H1 (cell line): Measurements from ENCODE around the gene TMEM236. TPM values are rescaled to one million over a fixed set of nuclear protein-coding genes. Genes with fewer than 3 reads are reported as not detected.

ENCODE experiments used
- CTCF ChIA-PET: fragments of 300-600 bp; sonication (Branson Sonifier 250); formaldehyde crosslinking; loops from one replicate; lab custom pipeline; 2021; ENCODE audit not compliant: partially characterized antibody; lab: Charles Lee
- POLR2A ChIA-PET: fragments of 300-600 bp; sonication (Branson Sonifier 250); formaldehyde crosslinking; loops from one replicate; lab custom pipeline; 2021; ENCODE audit warnings: inconsistent platforms; ENCODE audit not compliant: partially characterized antibody; lab: Charles Lee
- DNase-seq, 2 experiments: peaks; one replicate each; pipeline versions ENCODE4 v3.0.0 to v3.0.0-alpha.2; 2010 to 2022; ENCODE audit warnings: low spot score in 2 of 2, low read depth in 1 of 2, mixed read lengths in 1 of 2
- FAIRE-seq: peaks from 2 replicates; lab custom pipeline; 2011; peaks lifted over from hg19 to GRCh38; lab: Jason Lieb, UNC
- H2AFZ ChIP-seq: 2 replicates; pipeline ENCODE4 v1.8.1; 2012; ENCODE audit warnings: low read length, inconsistent platforms
- H2AK5ac ChIP-seq: 2 replicates; pipeline ENCODE4 v1.6.1; 2013; ENCODE audit warnings: low read depth, low read length
- H2BK120ac ChIP-seq: replicated peaks from 2 replicates; pipeline ENCODE3; 2013; ENCODE audit warnings: low read depth, low read length, inconsistent platforms
- H2BK12ac ChIP-seq: 2 replicates; pipeline ENCODE4 v1.6.1; 2013; ENCODE audit warnings: low read depth, low read length
- H2BK15ac ChIP-seq: 2 replicates; pipeline ENCODE4 v1.6.1; 2013; ENCODE audit warnings: low read length
- H2BK20ac ChIP-seq: 2 replicates; pipeline ENCODE4 v1.6.1; 2013; ENCODE audit warnings: low read length
- H2BK5ac ChIP-seq: 2 replicates; pipeline ENCODE4 v1.6.1; 2013; ENCODE audit warnings: low read depth, low read length
- H3K14ac ChIP-seq: 2 replicates; pipeline ENCODE4 v1.6.1; 2013; ENCODE audit warnings: inconsistent platforms; ENCODE audit not compliant: insufficient read length
- H3K18ac ChIP-seq: 2 replicates; pipeline ENCODE4 v1.6.1; 2013; ENCODE audit warnings: low read length; ENCODE audit errors: extremely low read depth
- H3K23ac ChIP-seq: 2 replicates; pipeline ENCODE4 v1.6.1; 2013; ENCODE audit warnings: inconsistent platforms; ENCODE audit not compliant: insufficient read length
- H3K23me2 ChIP-seq: 2 replicates; pipeline ENCODE4 v1.6.1; 2013; ENCODE audit warnings: low read depth, low read length
- H3K27ac ChIP-seq: 2 replicates; pipeline ENCODE4 v1.6.1; 2011; ENCODE audit warnings: low read depth, low read length, inconsistent platforms
- H3K27me3 ChIP-seq, 4 experiments: replicated peaks in 1 of 4; 1 replicate in 1 of 4; 2 replicates in 3 of 4; pipeline versions ENCODE4 v1.6.1 to v1.8.1; 2011 to 2013; ENCODE audit warnings: low read length in 3 of 4, mild to moderate bottlenecking in 3 of 4, inconsistent platforms in 2 of 4, mixed read lengths in 2 of 4, moderate library complexity in 1 of 4; ENCODE audit not compliant: control insufficient read depth in 3 of 4, insufficient read depth in 3 of 4; ENCODE audit errors: extremely low read depth in 1 of 4
- H3K36me3 ChIP-seq, 4 experiments: 2 replicates each; pipeline versions ENCODE4 v1.6.1 to v1.8.1; 2011 to 2013; ENCODE audit warnings: mild to moderate bottlenecking in 4 of 4, low read length in 3 of 4, moderate library complexity in 2 of 4, control low read depth in 1 of 4, inconsistent platforms in 1 of 4; ENCODE audit not compliant: insufficient read depth in 4 of 4, control insufficient read depth in 2 of 4
- H3K4ac ChIP-seq: replicated peaks from 2 replicates; pipeline ENCODE3; 2013; ENCODE audit warnings: low read length, low read depth, mixed read lengths, inconsistent platforms; ENCODE audit not compliant: insufficient read length
- H3K4me1 ChIP-seq, 4 experiments: replicated peaks in 1 of 4; 1 replicate in 1 of 4; 2 replicates in 3 of 4; pipeline versions ENCODE4 v1.6.1 to v1.8.1; 2011 to 2013; ENCODE audit warnings: low read length in 3 of 4, inconsistent platforms in 2 of 4, mixed read lengths in 1 of 4; ENCODE audit not compliant: insufficient read depth in 4 of 4, control insufficient read depth in 3 of 4
- H3K4me2 ChIP-seq, 2 experiments: 2 replicates each; pipeline versions ENCODE4 v1.6.1 to v1.8.1; 2011 to 2013; ENCODE audit warnings: low read depth in 2 of 2, low read length in 2 of 2, control low read depth in 1 of 2, inconsistent platforms in 1 of 2, mild to moderate bottlenecking in 1 of 2; ENCODE audit not compliant: insufficient read depth in 1 of 2
- H3K4me3 ChIP-seq, 4 experiments: fragments of 200-600, 300-600 bp in 1 of 4; sonication (generic), shearing (Covaris generic), sonication (Bioruptor Twin) in 1 of 4; 2 replicates each; pipeline versions ENCODE4 v1.5.1 to v1.8.1; 2011 to 2016; ENCODE audit warnings: low read length in 4 of 4, low read depth in 3 of 4, control low read depth in 2 of 4, inconsistent platforms in 2 of 4, mild to moderate bottlenecking in 2 of 4, mixed read lengths in 1 of 4, moderate library complexity in 1 of 4; ENCODE audit not compliant: insufficient read depth in 2 of 4; ENCODE audit errors: extremely low read depth in 1 of 4
- H3K56ac ChIP-seq: replicated peaks from 2 replicates; pipeline ENCODE3; 2013; ENCODE audit warnings: low read depth, mild to moderate bottlenecking, mixed read lengths, low read length, inconsistent platforms; ENCODE audit not compliant: insufficient read length
- H3K79me1 ChIP-seq: 2 replicates; pipeline ENCODE4 v1.6.1; 2013; ENCODE audit warnings: low read depth, low read length, control low read depth
- H3K79me2 ChIP-seq, 2 experiments: 2 replicates each; pipeline versions ENCODE4 v1.6.1 to v1.8.1; 2012 to 2013; ENCODE audit warnings: low read length in 2 of 2, mild to moderate bottlenecking in 2 of 2, inconsistent platforms in 1 of 2; ENCODE audit not compliant: insufficient read depth in 2 of 2, control insufficient read depth in 1 of 2
- H3K9ac ChIP-seq, 4 experiments: replicated peaks in 1 of 4; 1 replicate in 1 of 4; 2 replicates in 3 of 4; pipeline versions ENCODE4 v1.6.1 to v1.8.1; 2011 to 2013; ENCODE audit warnings: low read depth in 3 of 4, low read length in 3 of 4, control low read depth in 2 of 4, mild to moderate bottlenecking in 2 of 4, moderate library complexity in 2 of 4, inconsistent platforms in 1 of 4; ENCODE audit errors: extremely low read depth in 1 of 4
- H3K9me3 ChIP-seq, 2 experiments: 2 replicates each; pipeline versions ENCODE4 v1.6.1 to v1.8.1; 2012 to 2013; ENCODE audit warnings: mild to moderate bottlenecking in 2 of 2, moderate library complexity in 2 of 2, control low read depth in 1 of 2, inconsistent platforms in 1 of 2, low read depth in 1 of 2, low read length in 1 of 2, mixed read lengths in 1 of 2; ENCODE audit not compliant: insufficient read depth in 2 of 2
- H4K20me1 ChIP-seq, 2 experiments: replicated peaks in 1 of 2; 2 replicates each; pipeline versions ENCODE3 to v1.8.1; 2011 to 2013; ENCODE audit warnings: inconsistent platforms in 2 of 2, low read length in 2 of 2, mild to moderate bottlenecking in 1 of 2; ENCODE audit not compliant: insufficient read depth in 2 of 2, control insufficient read depth in 1 of 2
- H4K5ac ChIP-seq: 2 replicates; pipeline ENCODE4 v1.6.1; 2013; ENCODE audit warnings: low read length, low read depth, mixed read lengths, inconsistent platforms; ENCODE audit not compliant: insufficient read length
- H4K8ac ChIP-seq: 2 replicates; pipeline ENCODE4 v1.8.0; 2013; ENCODE audit warnings: mild to moderate bottlenecking, moderate library complexity, low read length, inconsistent platforms; ENCODE audit not compliant: insufficient read depth; ENCODE audit errors: extremely low read depth
- H4K91ac ChIP-seq: replicated peaks from 2 replicates; pipeline ENCODE3; 2013; ENCODE audit warnings: low read length, mixed read lengths, inconsistent platforms; ENCODE audit not compliant: insufficient read length
- BACH1 ChIP-seq: IDR thresholded peaks from 2 replicates; pipeline ENCODE4 v1.6.1; 2012; ENCODE audit warnings: low read length, improper control_type of control experiment
- EGR1 ChIP-seq: IDR thresholded peaks from 2 replicates; pipeline ENCODE4 v1.6.1; 2011; ENCODE audit warnings: low read depth, low read length, borderline replicate concordance
- RFX5 ChIP-seq: IDR thresholded peaks from 2 replicates; pipeline ENCODE4 v1.6.1; 2011; ENCODE audit warnings: low read depth, low read length, improper control_type of control experiment, borderline replicate concordance
- TAF7 ChIP-seq: optimal IDR thresholded peaks from 2 replicates; pipeline ENCODE3; 2011; ENCODE audit warnings: low read depth, mild to moderate bottlenecking, inconsistent platforms, low read length, moderate library complexity, borderline replicate concordance
- WGBS, 2 experiments: shearing (Covaris generic) in 1 of 2; methylation state at CpG; one replicate each; pipeline versions ENCODE4 v1.1.6 to v1.1.7; 2013 to 2015; ENCODE audit warnings: low lambda C conversion rate in 2 of 2, mixed read lengths in 2 of 2, inconsistent platforms in 1 of 2, low coverage in 1 of 2, missing lambda C conversion rate in 1 of 2; ENCODE audit not compliant: insufficient replicate concordance in 2 of 2, insufficient coverage in 1 of 2, insufficient read length in 1 of 2; ENCODE audit errors: extremely low coverage in 1 of 2, missing lambda C conversion rate in 1 of 2; 5-methylcytosine and 5-hydroxymethylcytosine counted together
- polyA plus RNA-seq, 7 experiments: library from polyadenylated mRNA; depleted of rRNA in 3 of 7; stranded (reverse) in 5 of 7; unstranded in 2 of 7; fragments of >200 nt in 5 of 7; fragments of 200-250 nt in 2 of 7; gene quantifications; 1 replicate in 5 of 7; 2 replicates in 1 of 7; 4 replicates in 1 of 7; pipeline versions ENCODE4 v1.2.1 to v1.2.3, GENCODE V29; 2011 to 2013; ENCODE audit warnings: missing spikeins in 2 of 7, mixed read lengths in 2 of 7
- total RNA-seq: library from RNA; stranded (reverse); fragmentation: NEBNext Ultra II Directional; extraction: Animal tissue kit (Norgen Biotek cat#: 25700); gene quantifications from 2 replicates; pipeline ENCODE4 v1.2.1, GENCODE V29; 2021

TMEM236 gene
- total and polyA plus RNA-seq, 2 of the 8 experiments (the other 6 are each of a cell fraction or from before 2014, with no cell fraction given) = 0.02 to 0.07 TPM

GRCh38 chr10:17712053-17712452 is 39.9 kb upstream of the TMEM236 start:
- Histone ChIP-seq H2BK15ac (no peak overlapping the region), H3K4me3 (no peak overlapping the region), H4K8ac (no peak overlapping the region), H4K91ac (no peak overlapping the region), H3K9ac (no peak overlapping the region), H2AFZ (no peak overlapping the region), H3K79me1 (no peaks in the 10 kb centered on the region), H2BK5ac (no peak overlapping the region), H3K4ac (no peak overlapping the region), H3K27ac (no peak overlapping the region), H3K36me3 (peaks cover 0 to 40% (median 13%) of the 10 kb centered on the region in 4 experiments; a peak in 6 of 8 replicates), H3K56ac (no peak overlapping the region), H3K23ac (no peak overlapping the region), H3K14ac (no peak overlapping the region), H3K18ac (no peak overlapping the region), H3K4me2 (no peak overlapping the region), H4K20me1 (peaks cover 0 to 2% of the 10 kb centered on the region in 2 experiments), H2AK5ac (no peak overlapping the region), H3K4me1 (no peaks in the 10 kb centered on the region), H2BK20ac (no peak overlapping the region), H3K9me3 (0 out of 4 replicates have a peak, but pooled peaks cover 0 to 3% of the 10 kb centered on the region in 2 experiments), H2BK120ac (no peak overlapping the region), H3K27me3 (no peaks in the 10 kb centered on the region), H3K79me2 (no peaks in the 10 kb centered on the region), H2BK12ac (no peak overlapping the region), H4K5ac (no peak overlapping the region), H3K23me2 (no peaks in the 10 kb centered on the region)
- 93% methylated on average over 5 of the region's 5 CpGs; no CpG with 5 or more reads in 1 of the 2 experiments for WGBS, 2 experiments
- no peak for DNase-seq
- CTCF ChIA-PET = interaction anchor here (0.6 to 2.0 kb wide), 4 partner anchors 28 to 121 kb away, joined by 3 to 5 read pairs (median 4); no protein-coding TSS in a partner anchor
- POLR2A ChIA-PET = interaction anchor here (1.0 kb wide), 1 partner anchor 68 kb away, joined by 3 read pairs; no protein-coding TSS in a partner anchor
- FAIRE-seq = no peak
- TF ChIP-seq EGR1 (no peak), RFX5 (no peak), BACH1 (no peak), TAF7 (no peak)
